ENCODE data around the gene CHST3.

The CHST3 gene

DNA sequence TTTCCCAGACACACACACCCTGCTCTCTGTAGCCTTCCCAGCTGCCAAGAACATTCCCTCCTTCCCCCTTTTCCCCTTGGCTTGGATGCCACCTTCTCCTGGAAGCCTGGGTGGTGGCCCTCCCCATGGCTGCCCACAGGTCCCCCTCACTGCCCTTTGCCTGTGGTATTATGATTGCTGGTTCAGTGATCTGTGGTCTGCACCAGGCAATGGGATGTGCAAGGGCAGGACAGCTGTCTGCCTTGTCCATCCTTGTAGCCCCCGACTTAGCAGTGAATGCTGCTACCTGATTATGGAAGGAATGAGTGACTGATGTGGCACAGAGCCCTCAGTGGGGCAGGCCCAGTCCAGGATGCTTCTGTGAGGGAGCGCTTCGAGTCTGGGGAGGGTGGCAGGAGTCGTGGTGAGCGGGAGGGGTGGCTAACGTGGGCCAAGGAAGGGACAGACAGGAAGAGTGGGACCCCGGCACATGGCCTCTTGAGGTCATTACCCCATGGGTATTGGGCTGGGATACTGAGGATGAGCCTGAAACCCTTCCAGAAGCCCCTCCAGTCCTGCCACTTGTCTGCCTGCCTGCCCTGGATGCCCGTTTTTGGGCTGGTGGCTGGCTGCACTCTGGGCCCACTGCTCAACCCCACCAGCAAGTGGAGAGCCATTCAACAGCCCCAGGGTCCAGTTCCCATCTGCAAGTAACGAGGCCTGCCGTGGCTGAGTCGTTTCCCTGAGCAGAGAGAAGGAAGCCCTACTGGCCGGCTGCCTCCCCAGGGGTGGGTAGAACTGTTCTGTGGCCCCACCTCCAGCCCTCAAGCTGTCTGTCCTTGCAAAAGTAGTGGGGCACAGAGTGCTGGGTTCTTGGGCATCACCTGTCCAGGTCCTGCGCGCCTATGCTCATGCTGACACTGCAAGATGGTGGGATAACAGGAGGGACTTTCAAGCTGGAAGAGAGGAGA, 8.8 kb downstream of the CHST3 start:
- peak overlapping the region; percentile 97 for H3K27ac ChIP-seq (ENCODE audit: poor library complexity, severe bottlenecking)
- ATAC-seq (ENCODE audit: low read depth): no peak
- no peaks in the 10 kb centered on the region for H3K9me3 ChIP-seq (ENCODE audit: severe bottlenecking)
- no peak for TF ChIP-seq CTCF (IDR thresholded peaks at IDR 0.05; ENCODE audit: poor library complexity, severe bottlenecking)
- peaks cover 17% of the 10 kb centered on the region for H3K36me3 ChIP-seq (ENCODE audit: low read depth)
- H3K27me3 ChIP-seq (ENCODE audit: insufficient read depth, poor library complexity, severe bottlenecking): no peaks in the 10 kb centered on the region
- H3K4me1 ChIP-seq (ENCODE audit: insufficient read depth, poor library complexity, severe bottlenecking): peaks cover 90% of the 10 kb centered on the region
- no peak for DNase-seq (ENCODE audit: low spot score)
- no peak overlapping the region for H3K4me3 ChIP-seq (ENCODE audit: severe bottlenecking)

DNA sequence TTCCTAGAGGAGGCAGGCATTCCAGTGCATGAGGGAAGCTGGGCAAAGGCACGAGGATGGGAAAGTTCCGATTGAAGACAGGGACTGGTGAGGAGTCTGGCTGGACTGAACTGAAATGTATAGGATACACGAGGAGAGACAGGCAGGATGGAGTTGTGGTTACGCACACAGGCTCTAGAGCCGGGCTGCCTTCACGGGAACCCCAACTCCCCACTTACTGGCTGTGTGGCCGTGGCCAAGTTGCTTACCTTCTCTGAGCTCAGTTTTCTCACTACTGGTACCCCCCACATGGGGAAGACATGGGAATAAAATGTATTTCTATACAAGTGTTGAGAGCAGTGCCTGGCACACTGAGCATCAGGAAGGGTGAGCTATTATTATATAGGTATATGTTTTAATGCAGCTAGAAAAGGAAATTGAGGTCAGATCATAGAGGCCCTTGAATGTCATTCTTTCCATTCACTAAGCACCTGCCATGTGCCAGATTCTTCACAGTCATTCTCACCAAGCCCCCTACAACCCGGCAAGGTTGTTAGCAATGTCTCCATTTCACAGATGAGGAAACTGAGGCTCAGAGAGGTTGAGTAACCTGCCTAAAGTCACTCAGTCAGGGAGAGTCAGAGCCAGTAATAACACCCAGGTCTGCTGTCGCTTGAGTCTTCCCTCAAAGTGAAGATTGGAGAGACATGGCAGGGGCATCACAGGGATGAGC, 9.7 kb downstream of the CHST3 start:
- no peaks in the 10 kb centered on the region for H3K9me3 ChIP-seq (ENCODE audit: severe bottlenecking)
- ATAC-seq (ENCODE audit: low read depth) (no peak), DNase-seq (ENCODE audit: low spot score) (no peak)
- H3K36me3 ChIP-seq (ENCODE audit: low read depth): peaks cover 24% of the 10 kb centered on the region
- TF ChIP-seq CTCF (IDR thresholded peaks at IDR 0.05; ENCODE audit: poor library complexity, severe bottlenecking): no peak
- H3K4me3 ChIP-seq (ENCODE audit: severe bottlenecking): no peak overlapping the region
- peaks cover 81% of the 10 kb centered on the region for H3K4me1 ChIP-seq (ENCODE audit: insufficient read depth, poor library complexity, severe bottlenecking)
- H3K27ac ChIP-seq (ENCODE audit: poor library complexity, severe bottlenecking): peak overlapping the region; percentile 97
- no peaks in the 10 kb centered on the region for H3K27me3 ChIP-seq (ENCODE audit: insufficient read depth, poor library complexity, severe bottlenecking)

- Histone ChIP-seq H3K9me3 (ENCODE audit: severe bottlenecking) (no peaks in the 10 kb centered on the region), H3K4me3 (ENCODE audit: severe bottlenecking) (no peak overlapping the region), H3K4me1 (ENCODE audit: insufficient read depth, poor library complexity, severe bottlenecking) (peaks cover 75% of the 10 kb centered on the region), H3K27me3 (ENCODE audit: insufficient read depth, poor library complexity, severe bottlenecking) (no peaks in the 10 kb centered on the region), H3K27ac (ENCODE audit: poor library complexity, severe bottlenecking) (peak overlapping the region; percentile 97), H3K36me3 (ENCODE audit: low read depth) (peaks cover 27% of the 10 kb centered on the region)
- TF ChIP-seq CTCF (IDR thresholded peaks at IDR 0.05; ENCODE audit: poor library complexity, severe bottlenecking): no peak
- peak; percentile 85 for DNase-seq (ENCODE audit: low spot score)
- ATAC-seq (ENCODE audit: low read depth): peak; percentile 55
These were observed 10.4 kb downstream of the CHST3 start for GRCh38 chr10:71974489-71975021.

DNA sequence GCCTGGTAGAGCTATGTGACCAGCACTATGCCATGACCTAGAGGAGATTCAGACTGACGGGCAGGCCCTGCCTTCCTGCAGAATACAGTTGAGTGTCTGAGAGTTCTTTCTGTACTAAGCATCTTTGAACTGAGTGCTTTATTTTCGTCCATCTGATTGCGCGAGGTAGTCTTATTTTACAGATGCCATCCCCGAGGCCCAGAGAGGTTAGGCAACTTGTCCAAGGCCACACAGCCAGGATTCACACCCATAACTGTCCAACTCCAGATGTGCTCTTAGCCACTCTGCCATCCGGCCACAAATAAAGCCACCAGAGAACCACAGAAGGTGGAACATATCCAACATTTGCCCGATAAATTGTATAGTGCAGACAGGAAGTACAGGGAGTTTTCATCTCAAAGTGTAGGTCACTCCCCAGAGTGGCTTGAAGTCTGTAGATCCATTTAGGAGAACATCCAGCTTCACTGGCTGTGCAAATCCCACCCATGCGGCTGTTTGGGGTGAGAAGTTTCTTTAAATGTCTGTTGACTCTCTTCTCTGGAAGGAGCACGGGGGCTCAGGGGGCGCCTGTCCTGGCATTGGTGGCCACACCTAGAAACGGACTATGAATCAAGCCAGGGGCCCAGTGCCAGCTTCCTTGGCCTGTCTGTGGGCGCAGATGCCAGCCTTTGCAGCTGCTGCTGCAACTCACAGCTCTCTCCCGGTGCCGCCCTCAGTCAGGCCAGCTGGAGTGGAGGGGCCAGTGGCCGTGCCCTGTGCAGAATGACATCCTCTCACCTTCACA, 11.1 kb downstream of the CHST3 start:
- Histone ChIP-seq H3K4me1 (ENCODE audit: insufficient read depth, poor library complexity, severe bottlenecking) (peaks cover 68% of the 10 kb centered on the region), H3K4me3 (ENCODE audit: severe bottlenecking) (no peak overlapping the region), H3K36me3 (ENCODE audit: low read depth) (peaks cover 34% of the 10 kb centered on the region), H3K9me3 (ENCODE audit: severe bottlenecking) (no peaks in the 10 kb centered on the region), H3K27me3 (ENCODE audit: insufficient read depth, poor library complexity, severe bottlenecking) (no peaks in the 10 kb centered on the region), H3K27ac (ENCODE audit: poor library complexity, severe bottlenecking) (peak overlapping the region; percentile 97)
- TF ChIP-seq CTCF (IDR thresholded peaks at IDR 0.05; ENCODE audit: poor library complexity, severe bottlenecking): no peak
- no peak for DNase-seq (ENCODE audit: low spot score)
- peak; percentile 39 for ATAC-seq (ENCODE audit: low read depth)

Measured in RWPE2 (cell line).